ENCODE results near the gene SETD2.
"Not testable (repeated sequence)": the region's sequence is repeated elsewhere in the genome, so short reads cannot be mapped to it uniquely, and the experiment has no call there.

SETD2 gene

DNA sequence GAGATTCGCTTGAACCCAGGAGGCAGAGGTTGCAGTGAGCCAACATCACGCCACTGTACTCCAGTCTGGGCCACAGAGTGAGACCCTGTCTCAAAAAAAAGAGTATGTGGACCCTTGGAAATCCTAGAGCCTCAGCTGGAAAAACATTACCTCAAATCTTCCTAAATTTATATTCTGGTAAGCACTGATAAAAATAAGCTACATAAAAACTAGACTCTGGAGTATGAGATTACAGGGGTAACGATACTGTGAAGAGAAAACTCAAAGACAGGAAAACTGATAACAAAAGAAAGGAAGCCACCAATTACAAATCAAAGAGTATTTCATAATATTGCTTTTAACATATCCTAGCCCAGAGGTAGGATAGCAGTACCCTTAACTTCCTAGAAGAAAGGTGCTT lies 30.3 kb downstream of the SETD2 start:
- H3K27ac ChIP-seq = no peak overlapping the region
- TF ChIP-seq CTCF (conservative IDR thresholded peaks at IDR 0.05; ENCODE audit: low read depth) = no peak
- ChIA-PET POLR2A (ENCODE audit: low non-redundant PET) (no interaction called here), CTCF (no interaction called here)
- no peak for DNase-seq (ENCODE audit: low spot score)

DNA sequence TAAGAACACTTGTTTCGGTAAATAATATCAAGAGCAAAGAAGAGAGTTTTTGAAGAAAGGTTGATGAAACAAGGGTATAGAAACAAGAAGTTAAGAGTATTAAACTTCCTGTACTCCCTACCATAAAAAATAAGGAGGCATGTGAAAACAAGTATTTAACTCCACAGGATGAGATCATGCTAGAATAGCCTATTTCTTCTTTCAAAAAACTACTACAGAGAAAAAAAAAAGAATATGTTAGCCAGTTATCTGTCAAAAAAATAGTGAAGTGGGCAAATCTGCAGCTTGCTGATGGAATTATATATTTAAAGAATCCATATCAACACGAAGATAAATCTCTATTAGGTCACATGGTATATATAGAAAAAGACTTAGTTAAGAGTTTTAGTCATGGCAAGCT lies 33.4 kb downstream of the SETD2 start:
- TF ChIP-seq CTCF (conservative IDR thresholded peaks at IDR 0.05; ENCODE audit: low read depth) = no peak
- CTCF ChIA-PET = no interaction called here
- H3K27ac ChIP-seq = no peak overlapping the region
- POLR2A ChIA-PET (ENCODE audit: low non-redundant PET) = no interaction called here
- DNase-seq (ENCODE audit: low spot score) = no peak

- no peak overlapping the region for H3K27ac ChIP-seq
- ChIA-PET CTCF (no interaction called here), POLR2A (ENCODE audit: low non-redundant PET) (no interaction called here)
- no peak for DNase-seq (ENCODE audit: low spot score)
- no peak for TF ChIP-seq CTCF (conservative IDR thresholded peaks at IDR 0.05; ENCODE audit: low read depth)
Measured at GRCh38 chr3:47128137-47128536, 35.8 kb downstream of the SETD2 start.

- DNase-seq (ENCODE audit: low spot score) = no peak
- ChIA-PET POLR2A (ENCODE audit: low non-redundant PET) (no interaction called here), CTCF (no interaction called here)
- H3K27ac ChIP-seq = no peak overlapping the region
- TF ChIP-seq CTCF (conservative IDR thresholded peaks at IDR 0.05; ENCODE audit: low read depth) = no peak
Measured at GRCh38 chr3:47123857-47124256, 40.1 kb downstream of the SETD2 start.

- POLR2A ChIA-PET (ENCODE audit: low non-redundant PET) = interaction anchor here (0.5 kb wide), 1 partner anchor 38 kb away, joined by 7 read pairs; no protein-coding TSS in a partner anchor
- CTCF ChIA-PET = no interaction called here
- no peak overlapping the region for H3K27ac ChIP-seq
- TF ChIP-seq CTCF (conservative IDR thresholded peaks at IDR 0.05; ENCODE audit: low read depth) = no peak
- no peak for DNase-seq (ENCODE audit: low spot score)
Measured at GRCh38 chr3:47121409-47121808, 42.5 kb downstream of the SETD2 start.

GRCh38 chr3:47120138-47120537 lies 43.8 kb downstream of the SETD2 start:
- ChIA-PET POLR2A (ENCODE audit: low non-redundant PET) (no interaction called here), CTCF (no interaction called here)
- no peak overlapping the region for H3K27ac ChIP-seq
- TF ChIP-seq CTCF (conservative IDR thresholded peaks at IDR 0.05; ENCODE audit: low read depth) = no peak
- DNase-seq (ENCODE audit: low spot score) = no peak

DNA sequence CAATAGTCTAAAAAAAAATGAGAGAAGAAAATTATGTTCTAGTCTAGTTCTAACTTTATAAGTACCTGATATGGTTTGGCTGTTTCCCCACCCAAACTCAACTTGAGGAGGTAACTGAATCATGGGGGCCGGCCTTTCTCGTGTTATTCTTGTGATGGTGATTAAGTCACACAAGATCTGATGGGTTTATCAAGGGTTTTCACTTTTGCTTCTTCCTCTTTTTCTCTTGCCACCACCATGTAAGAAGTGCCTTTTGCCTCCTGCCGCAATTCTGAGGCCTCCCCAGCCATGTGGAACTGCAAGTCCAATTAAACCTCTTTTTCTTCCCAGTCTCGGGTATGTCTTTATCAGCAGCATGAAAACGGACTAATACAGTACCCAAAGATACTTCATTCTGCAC lies 44.5 kb downstream of the SETD2 start:
- CTCF ChIA-PET; POLR2A ChIA-PET (ENCODE audit: low non-redundant PET); H3K27ac ChIP-seq; DNase-seq (ENCODE audit: low spot score): not testable (repeated sequence)
